Loucy (cell line): ENCODE results near the gene TYW5.

Experiments used
- H2AFZ ChIP-seq: fragments of 200-600 bp; sonication (generic); 2 replicates; pipeline ENCODE4 v1.6.0; 2016; ENCODE audit warnings: antibody characterized with exemption, mild to moderate bottlenecking, low read length, moderate library complexity
- H3F3A ChIP-seq: fragments of 200-600 bp; 2 replicates; pipeline ENCODE4 v1.6.0; 2016; ENCODE audit warnings: antibody characterized with exemption, low read depth, mild to moderate bottlenecking
- H3K27me3 ChIP-seq: fragments of 200-600 bp; sonication (generic); 2 replicates; pipeline ENCODE4 v1.6.1; 2014; ENCODE audit warnings: low read length, mild to moderate bottlenecking; ENCODE audit not compliant: insufficient read depth, poor library complexity, severe bottlenecking
- H3K36me3 ChIP-seq: fragments of 200-600 bp; sonication (generic); 2 replicates; pipeline ENCODE4 v1.6.1; 2016; ENCODE audit warnings: low read length; ENCODE audit not compliant: insufficient read depth
- H3K4me1 ChIP-seq: fragments of 200-600 bp; sonication (generic); 2 replicates; pipeline ENCODE4 v1.5.1; 2014; ENCODE audit warnings: low read length, mild to moderate bottlenecking; ENCODE audit not compliant: insufficient read depth, poor library complexity, severe bottlenecking
- H3K4me2 ChIP-seq: fragments of 200-600 bp; sonication (generic); 2 replicates; pipeline ENCODE4 v1.6.0; 2014; ENCODE audit warnings: antibody characterized with exemption, low read length, low read depth, mild to moderate bottlenecking; ENCODE audit not compliant: poor library complexity, severe bottlenecking
- H3K4me3 ChIP-seq: fragments of 200-600 bp; sonication (generic); 2 replicates; pipeline ENCODE4 v1.5.1; 2014; ENCODE audit warnings: low read length, mild to moderate bottlenecking, mixed read lengths; ENCODE audit not compliant: poor library complexity, severe bottlenecking
- H3K79me2 ChIP-seq: fragments of 200-600 bp; sonication (generic); 2 replicates; pipeline ENCODE4 v1.6.1; 2014; ENCODE audit warnings: low read length; ENCODE audit not compliant: insufficient read depth
- H3K9ac ChIP-seq: fragments of 200-600 bp; sonication (generic); 2 replicates; pipeline ENCODE4 v1.6.0; 2014; ENCODE audit warnings: mild to moderate bottlenecking, low read depth, low read length, moderate library complexity; ENCODE audit not compliant: poor library complexity, severe bottlenecking
- H3K9me2 ChIP-seq: fragments of 200-600 bp; sonication (generic); replicated peaks from 2 replicates; pipeline ENCODE4 v1.6.1; 2016; ENCODE audit warnings: low read depth, low read length, mixed read lengths
- H3K9me3 ChIP-seq: fragments of 200-600 bp; sonication (generic); 2 replicates; pipeline ENCODE4 v1.6.1; 2014; ENCODE audit warnings: mild to moderate bottlenecking, antibody characterized with exemption, low read length, low read depth; ENCODE audit not compliant: insufficient read depth
- H4K20me1 ChIP-seq: fragments of 200-600 bp; sonication (generic); 2 replicates; pipeline ENCODE4 v1.6.0; 2014; ENCODE audit warnings: antibody characterized with exemption, low read length, mild to moderate bottlenecking; ENCODE audit not compliant: insufficient read depth, poor library complexity, severe bottlenecking
- EZH2phosphoT487 ChIP-seq: fragments of 200-600 bp; IDR thresholded peaks from 2 replicates; pipeline ENCODE4 v1.6.1; 2018; ENCODE audit warnings: antibody characterized with exemption, mild to moderate bottlenecking, moderate library complexity, borderline replicate concordance
- TF ChIP-seq, protein P1 (sequence below): fragments of 200-600 bp; sonication (generic); conservative IDR thresholded peaks from 2 replicates; pipeline ENCODE4 v1.5.1; 2014; ENCODE audit warnings: mild to moderate bottlenecking, antibody characterized with exemption, low read length

The TYW5 gene, protein sequence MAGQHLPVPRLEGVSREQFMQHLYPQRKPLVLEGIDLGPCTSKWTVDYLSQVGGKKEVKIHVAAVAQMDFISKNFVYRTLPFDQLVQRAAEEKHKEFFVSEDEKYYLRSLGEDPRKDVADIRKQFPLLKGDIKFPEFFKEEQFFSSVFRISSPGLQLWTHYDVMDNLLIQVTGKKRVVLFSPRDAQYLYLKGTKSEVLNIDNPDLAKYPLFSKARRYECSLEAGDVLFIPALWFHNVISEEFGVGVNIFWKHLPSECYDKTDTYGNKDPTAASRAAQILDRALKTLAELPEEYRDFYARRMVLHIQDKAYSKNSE

DNA sequence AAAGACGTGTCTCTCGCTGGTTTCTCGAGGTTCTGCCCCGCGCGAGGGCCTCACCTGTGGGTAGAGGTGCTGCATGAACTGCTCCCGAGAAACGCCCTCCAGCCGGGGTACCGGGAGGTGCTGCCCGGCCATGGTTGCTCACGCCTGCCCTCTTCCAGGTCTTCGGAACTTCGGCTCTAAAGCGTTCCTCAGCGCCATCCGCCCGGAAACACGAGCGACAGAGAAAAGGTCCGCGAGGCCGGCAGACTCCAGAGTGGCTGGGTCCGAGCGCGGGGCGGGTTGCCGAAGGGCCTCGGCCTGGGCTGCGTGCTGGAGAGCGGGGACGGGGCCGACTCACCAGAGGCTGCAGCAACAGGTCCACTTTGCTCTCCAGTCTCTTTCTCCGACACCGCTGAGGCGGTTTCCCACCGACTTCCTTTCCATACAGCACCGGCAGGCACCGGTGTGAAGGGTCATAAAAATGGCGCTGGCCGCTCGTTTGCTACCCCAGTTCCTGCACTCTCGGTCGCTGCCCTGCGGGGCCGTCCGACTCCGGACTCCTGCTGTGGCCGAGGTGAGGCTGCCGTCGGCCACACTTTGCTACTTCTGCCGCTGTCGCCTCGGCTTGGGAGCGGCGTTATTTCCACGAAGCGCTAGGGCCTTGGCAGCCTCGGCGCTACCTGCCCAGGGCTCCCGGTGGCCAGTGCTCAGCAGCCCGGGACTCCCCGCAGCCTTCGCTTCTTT, at the start of gene TYW5, which contains the start of gene MAIP1:
Gene TYW5, minus strand, starts transcription at position 153 of the 723 bp plus-strand sequence. Its CDS starts 21 bp downstream, at position 132.
Gene MAIP1, plus strand, starts transcription at position 244 of the 723 bp plus-strand sequence. Its CDS starts 217 bp downstream, at position 461.
- H3K4me1 ChIP-seq: peaks cover 27% of the 10 kb centered on the region

DNA sequence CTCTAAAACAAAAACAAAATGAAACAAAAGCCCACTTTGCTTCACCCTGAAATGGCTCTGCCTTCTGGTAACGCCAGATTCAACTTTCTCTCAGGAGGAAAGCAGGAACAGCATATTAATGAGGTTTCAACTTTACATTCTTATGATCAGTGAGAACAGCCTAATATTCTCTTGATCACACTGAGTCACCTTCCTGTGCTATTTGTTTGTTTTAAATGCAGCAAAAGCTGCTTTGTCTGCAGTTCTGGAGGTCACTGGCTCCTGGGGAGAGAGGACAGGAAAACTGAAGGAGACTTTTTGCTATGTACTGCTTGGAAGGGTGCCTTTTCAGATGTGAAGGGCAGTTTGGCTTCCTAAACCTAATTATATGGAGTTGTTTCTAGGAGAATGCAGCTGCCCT, 48.2 kb upstream of the TYW5 start:
- no peak overlapping the region for H3K9ac ChIP-seq
- no peaks in the 10 kb centered on the region for H3K27me3 ChIP-seq
- no peak overlapping the region for H3K4me3 ChIP-seq
- TF ChIP-seq, protein P1, sequence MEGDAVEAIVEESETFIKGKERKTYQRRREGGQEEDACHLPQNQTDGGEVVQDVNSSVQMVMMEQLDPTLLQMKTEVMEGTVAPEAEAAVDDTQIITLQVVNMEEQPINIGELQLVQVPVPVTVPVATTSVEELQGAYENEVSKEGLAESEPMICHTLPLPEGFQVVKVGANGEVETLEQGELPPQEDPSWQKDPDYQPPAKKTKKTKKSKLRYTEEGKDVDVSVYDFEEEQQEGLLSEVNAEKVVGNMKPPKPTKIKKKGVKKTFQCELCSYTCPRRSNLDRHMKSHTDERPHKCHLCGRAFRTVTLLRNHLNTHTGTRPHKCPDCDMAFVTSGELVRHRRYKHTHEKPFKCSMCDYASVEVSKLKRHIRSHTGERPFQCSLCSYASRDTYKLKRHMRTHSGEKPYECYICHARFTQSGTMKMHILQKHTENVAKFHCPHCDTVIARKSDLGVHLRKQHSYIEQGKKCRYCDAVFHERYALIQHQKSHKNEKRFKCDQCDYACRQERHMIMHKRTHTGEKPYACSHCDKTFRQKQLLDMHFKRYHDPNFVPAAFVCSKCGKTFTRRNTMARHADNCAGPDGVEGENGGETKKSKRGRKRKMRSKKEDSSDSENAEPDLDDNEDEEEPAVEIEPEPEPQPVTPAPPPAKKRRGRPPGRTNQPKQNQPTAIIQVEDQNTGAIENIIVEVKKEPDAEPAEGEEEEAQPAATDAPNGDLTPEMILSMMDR: no peak
- no peak for TF ChIP-seq EZH2phosphoT487
- H3K4me1 ChIP-seq: no peaks in the 10 kb centered on the region
- no peak overlapping the region for H2AFZ ChIP-seq
- H3F3A ChIP-seq: no peaks in the 10 kb centered on the region
- no peaks in the 10 kb centered on the region for H3K9me3 ChIP-seq
- H3K36me3 ChIP-seq: no peaks in the 10 kb centered on the region
- H3K4me2 ChIP-seq: no peak overlapping the region
- no peaks in the 10 kb centered on the region for H3K79me2 ChIP-seq
- no peaks in the 10 kb centered on the region for H3K9me2 ChIP-seq
- no peaks in the 10 kb centered on the region for H4K20me1 ChIP-seq

More for the DNA sequence above, at the start of gene TYW5, which contains the start of gene MAIP1:
- Histone ChIP-seq H3K9me2 (no peaks in the 10 kb centered on the region), H3K36me3 (peaks cover 16% of the 10 kb centered on the region; the same call in 1 of the 2 replicates), H3K4me2 (peak within 1 kb of the TSS; percentile 97), H3K9me3 (no peaks in the 10 kb centered on the region), H3K79me2 (peaks cover 81% of the 10 kb centered on the region), H2AFZ (peak within 1 kb of the TSS; percentile 94), H3K27me3 (no peaks in the 10 kb centered on the region), H3K9ac (peak within 1 kb of the TSS; percentile 86), H3F3A (no peaks in the 10 kb centered on the region), H3K4me3 (peak within 1 kb of the TSS; percentile 100), H4K20me1 (peaks cover 17% of the 10 kb centered on the region)
- TF ChIP-seq EZH2phosphoT487: no peak
- TF ChIP-seq, protein P1: peak; percentile 28; the same call in 1 of the 2 replicates

DNA sequence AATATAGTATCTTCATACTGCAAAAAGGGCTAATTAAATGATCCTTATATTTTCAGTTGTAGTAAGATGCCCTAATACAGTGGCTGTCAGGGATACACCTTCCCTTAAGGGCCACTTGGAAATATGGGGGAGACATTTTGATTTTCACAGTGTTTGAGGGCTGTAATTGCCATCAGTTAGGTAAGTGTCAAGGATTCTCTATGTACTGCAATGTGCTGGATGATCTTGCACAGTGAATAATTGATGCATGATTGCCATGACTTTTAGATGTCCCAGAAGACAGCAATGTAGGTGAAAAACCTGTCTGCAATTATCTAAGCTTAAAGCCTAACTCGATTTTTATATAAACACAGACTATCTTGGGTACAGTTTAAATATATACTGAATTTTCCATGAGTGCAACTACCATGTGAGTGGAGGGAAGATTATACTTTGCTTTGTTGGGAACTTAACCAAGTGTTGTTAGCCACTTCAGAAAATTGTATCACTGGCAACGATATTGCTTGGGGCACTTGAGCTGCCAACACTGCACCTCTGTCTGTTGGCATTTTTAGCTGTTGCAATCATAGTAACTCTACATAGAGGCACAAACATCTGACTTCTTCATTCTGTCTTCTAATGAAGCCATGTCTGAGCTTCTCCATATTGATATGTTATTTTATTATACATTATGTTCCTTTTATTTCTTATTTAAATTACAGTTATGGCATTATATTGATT, 45.3 kb upstream of the TYW5 start:
- Histone ChIP-seq H3F3A (no peaks in the 10 kb centered on the region), H3K4me1 (peaks cover 4% of the 10 kb centered on the region), H3K9me3 (no peaks in the 10 kb centered on the region), H3K4me2 (no peak overlapping the region), H3K79me2 (no peaks in the 10 kb centered on the region), H3K4me3 (no peak overlapping the region), H4K20me1 (no peaks in the 10 kb centered on the region), H3K9me2 (no peaks in the 10 kb centered on the region), H3K9ac (no peak overlapping the region), H3K27me3 (no peaks in the 10 kb centered on the region), H3K36me3 (no peaks in the 10 kb centered on the region), H2AFZ (no peak overlapping the region)
- TF ChIP-seq, protein P1: no peak
- no peak for TF ChIP-seq EZH2phosphoT487
